Activated CD8-positive, alpha-beta memory T cell treated with anti-CD3 and anti-CD28 coated beads for 1 hour (primary cell): ENCODE data around the gene HOXB6.
A peak's percentile ranks its signal among the peaks of the same experiment; 100 is the strongest.

Experiments used
- DNase-seq, 2 donors: peaks; one replicate each; pipeline ENCODE4 v3.0.0-alpha.2; 2020; ENCODE audit warnings: low read depth in 1 of 2; ENCODE audit errors: extremely low read depth in 1 of 2

The HOXB6 gene

GRCh38 chr17:48596000-48596734 lies 8.6 kb downstream of the HOXB6 start:
- DNase-seq: no peak

- no peak for DNase-seq
Measured at GRCh38 chr17:48595278-48595999, 9.3 kb downstream of the HOXB6 start.

GRCh38 chr17:48594538-48595277 lies 10.1 kb downstream of the HOXB6 start:
- no peak for DNase-seq

GRCh38 chr17:48593840-48594537 lies 10.8 kb downstream of the HOXB6 start:
- peak in 1 of 2 donors; percentile 73 for DNase-seq

GRCh38 chr17:48593126-48593829 lies 11.5 kb downstream of the HOXB6 start, which contains the start of gene HOXB5:
Gene HOXB5, minus strand, starts transcription at chr17:48593779. Its CDS starts 97 bp downstream, at chr17:48593682.
- no peak for DNase-seq

- no peak for DNase-seq
Measured at GRCh38 chr17:48592577-48592976, 12.2 kb downstream of the HOXB6 start.

- DNase-seq: no peak
Measured at GRCh38 chr17:48592057-48592514, 12.7 kb downstream of the HOXB6 start.

- DNase-seq: no peak
Measured at GRCh38 chr17:48591255-48592056, 13.3 kb downstream of the HOXB6 start.

GRCh38 chr17:48590607-48591161 lies 14.1 kb downstream of the HOXB6 start:
- no peak for DNase-seq

GRCh38 chr17:48589831-48590606 lies 14.8 kb downstream of the HOXB6 start, which contains the start of gene HOXB3:
Gene HOXB3, minus strand, starts transcription at chr17:48590241. Its CDS starts 37,767 bp downstream, at chr17:48552474.
- no peak for DNase-seq

- no peak for DNase-seq
Measured at GRCh38 chr17:48589060-48589830, 15.5 kb downstream of the HOXB6 start.

- DNase-seq: no peak
Measured at GRCh38 chr17:48588528-48588927, 16.3 kb downstream of the HOXB6 start.

- DNase-seq: no peak
Measured at GRCh38 chr17:48588074-48588415, 16.7 kb downstream of the HOXB6 start.

- no peak for DNase-seq
Measured at GRCh38 chr17:48587276-48588073, 17.3 kb downstream of the HOXB6 start.

GRCh38 chr17:48586355-48587258 lies 18.2 kb downstream of the HOXB6 start:
- no peak for DNase-seq
